Right atrium auricular region (tissue), 2 donors: ENCODE results near the gene PRKCE. TPM values are rescaled to one million over a fixed set of nuclear protein-coding genes. Genes with fewer than 3 reads are reported as not detected.

Experiments used
- DNase-seq: peaks from one replicate; pipeline ENCODE4 v3.0.0-alpha.2; 2019; ENCODE audit warnings: low spot score
- H3K27ac ChIP-seq, 2 donors: fragments of 200-600 bp; sonication (generic); 1 replicate in 1 of 2; 2 replicates in 1 of 2; pipeline ENCODE4 v1.5.1; 2016 to 2019
- H3K27me3 ChIP-seq, 2 donors: fragments of 200-600 bp; sonication (generic); one replicate each; pipeline versions ENCODE4 v1.5.1 to v1.6.0; 2017 to 2019
- H3K36me3 ChIP-seq: fragments of 200-600 bp; sonication (generic); one replicate; pipeline ENCODE4 v1.5.1; 2016
- H3K4me1 ChIP-seq, 2 donors: fragments of 200-600 bp; sonication (generic); one replicate each; pipeline versions ENCODE4 v1.5.1 to v1.6.0; 2017 to 2019
- H3K4me3 ChIP-seq, 2 donors: fragments of 200-600 bp; sonication (generic); 1 replicate in 1 of 2; 2 replicates in 1 of 2; pipeline ENCODE4 v1.5.1; 2017 to 2019; ENCODE audit warnings: mild to moderate bottlenecking in 1 of 2, moderate library complexity in 1 of 2
- H3K9me3 ChIP-seq, 2 donors: fragments of 200-600 bp; sonication (generic); one replicate each; pipeline ENCODE4 v1.5.1; 2019
- CTCF ChIP-seq, 2 donors: fragments of 200-600 bp; sonication (generic); IDR thresholded peaks; one replicate each; pipeline ENCODE4 v1.5.1; 2019; ENCODE audit warnings: antibody characterized with exemption in 2 of 2
- total RNA-seq, 2 donors: library from RNA; depleted of rRNA; stranded (reverse); fragments of >200 nt; gene quantifications; one replicate each; pipeline ENCODE4 v1.1.0, GENCODE V29; 2016

The PRKCE gene
- total RNA-seq, 2 donors from 2014 or later: 7.2 to 11.8 TPM

- Histone ChIP-seq H3K27me3 (no peaks in the 10 kb centered on the region), H3K36me3 (no peaks in the 10 kb centered on the region), H3K4me3 (no peak overlapping the region), H3K27ac (peak overlapping the region; percentile 23), H3K9me3 (no peaks in the 10 kb centered on the region), H3K4me1 (peaks cover 0 to 21% of the 10 kb centered on the region in 2 donors)
- TF ChIP-seq CTCF (IDR thresholded peaks at IDR 0.05): no peak
- peak; percentile 77 for DNase-seq
These were observed 520.0 kb downstream of the PRKCE start for GRCh38 chr2:46171411-46171953.

- TF ChIP-seq CTCF (IDR thresholded peaks at IDR 0.05): no peak
- no peak overlapping the region for H3K4me3 ChIP-seq
- no peaks in the 10 kb centered on the region for H3K9me3 ChIP-seq
- H3K27me3 ChIP-seq: no peaks in the 10 kb centered on the region
- H3K4me1 ChIP-seq: peaks cover 0 to 21% of the 10 kb centered on the region in 2 donors
- no peak for DNase-seq
- peak overlapping the region; percentile 23 for H3K27ac ChIP-seq
- no peaks in the 10 kb centered on the region for H3K36me3 ChIP-seq
These were observed 520.6 kb downstream of the PRKCE start for GRCh38 chr2:46171996-46172546.

GRCh38 chr2:46173030-46173429, 521.6 kb downstream of the PRKCE start:
- Histone ChIP-seq H3K36me3 (no peaks in the 10 kb centered on the region), H3K4me3 (no peak overlapping the region), H3K9me3 (no peaks in the 10 kb centered on the region), H3K4me1 (peaks cover 0 to 21% of the 10 kb centered on the region in 2 donors), H3K27ac (no peak overlapping the region), H3K27me3 (no peaks in the 10 kb centered on the region)
- TF ChIP-seq CTCF (IDR thresholded peaks at IDR 0.05): no peak
- no peak for DNase-seq

GRCh38 chr2:46173636-46174250, 522.3 kb downstream of the PRKCE start:
- DNase-seq: no peak
- no peak overlapping the region for H3K4me3 ChIP-seq
- no peak overlapping the region for H3K27ac ChIP-seq
- no peaks in the 10 kb centered on the region for H3K9me3 ChIP-seq
- H3K4me1 ChIP-seq: peaks cover 0 to 26% of the 10 kb centered on the region in 2 donors
- no peak for TF ChIP-seq CTCF (IDR thresholded peaks at IDR 0.05)
- no peaks in the 10 kb centered on the region for H3K36me3 ChIP-seq
- no peaks in the 10 kb centered on the region for H3K27me3 ChIP-seq

- H3K9me3 ChIP-seq: no peaks in the 10 kb centered on the region
- no peak for DNase-seq
- TF ChIP-seq CTCF (IDR thresholded peaks at IDR 0.05): no peak
- no peaks in the 10 kb centered on the region for H3K36me3 ChIP-seq
- peaks cover 0 to 34% of the 10 kb centered on the region in 2 donors for H3K4me1 ChIP-seq
- no peak overlapping the region for H3K4me3 ChIP-seq
- no peak overlapping the region for H3K27ac ChIP-seq
- no peaks in the 10 kb centered on the region for H3K27me3 ChIP-seq
These were observed 523.1 kb downstream of the PRKCE start for GRCh38 chr2:46174345-46175170.
